ENCODE data around the gene TLX1.

GRCh38 chr10:101183458-101184183 lies 52.5 kb downstream of the TLX1 start:
- TF ChIP-seq CTCF (conservative IDR thresholded peaks at IDR 0.05; ENCODE audit: low read length) = no peak
- TF ChIP-seq EZH2phosphoT487 (IDR thresholded peaks at IDR 0.05; ENCODE audit: borderline replicate concordance) = no peak
